ENCODE measurements around the gene CALHM2.

The CALHM2 gene

DNA sequence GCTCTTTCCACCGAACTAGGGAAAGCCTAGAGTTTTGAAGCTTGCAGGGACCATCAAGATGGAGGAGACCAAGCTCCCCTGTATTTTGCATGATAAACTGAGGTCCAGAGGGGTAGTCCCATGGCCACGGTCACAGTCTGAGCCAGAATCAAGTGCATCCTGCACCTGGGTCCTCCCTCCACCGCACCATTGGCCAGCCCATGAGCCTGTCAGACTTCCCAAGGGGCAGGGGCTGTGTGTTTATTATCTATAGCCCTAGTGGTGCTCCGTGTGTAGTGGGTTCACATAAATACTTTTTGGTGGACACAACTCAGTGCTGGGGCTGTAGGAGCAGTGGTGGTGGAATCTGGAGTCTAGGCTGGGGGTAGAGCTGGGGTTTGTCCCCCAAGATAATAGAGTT is 23.3 kb upstream of the CALHM2 start:
- DNase-seq (ENCODE audit: low read depth), result no peak

DNA sequence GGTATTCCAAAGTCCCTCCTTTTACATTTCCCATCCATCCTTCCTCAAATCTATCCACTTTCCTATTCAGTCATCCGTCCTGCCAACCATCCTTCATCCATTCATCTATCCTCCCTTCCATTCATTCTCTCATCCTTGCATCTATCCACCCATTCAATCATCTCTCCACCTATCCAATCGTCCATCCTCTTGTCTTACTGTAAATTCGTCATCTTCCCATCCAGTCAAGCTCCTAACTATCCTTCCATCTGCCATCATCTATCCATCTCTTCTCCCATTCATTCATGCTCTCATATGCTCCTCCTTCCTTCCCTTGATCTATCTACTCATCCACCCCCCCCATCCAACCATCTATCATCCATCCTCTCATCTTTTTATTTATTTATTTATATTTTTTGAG is 21.9 kb upstream of the CALHM2 start:
- no peak for DNase-seq (ENCODE audit: low read depth)

DNA sequence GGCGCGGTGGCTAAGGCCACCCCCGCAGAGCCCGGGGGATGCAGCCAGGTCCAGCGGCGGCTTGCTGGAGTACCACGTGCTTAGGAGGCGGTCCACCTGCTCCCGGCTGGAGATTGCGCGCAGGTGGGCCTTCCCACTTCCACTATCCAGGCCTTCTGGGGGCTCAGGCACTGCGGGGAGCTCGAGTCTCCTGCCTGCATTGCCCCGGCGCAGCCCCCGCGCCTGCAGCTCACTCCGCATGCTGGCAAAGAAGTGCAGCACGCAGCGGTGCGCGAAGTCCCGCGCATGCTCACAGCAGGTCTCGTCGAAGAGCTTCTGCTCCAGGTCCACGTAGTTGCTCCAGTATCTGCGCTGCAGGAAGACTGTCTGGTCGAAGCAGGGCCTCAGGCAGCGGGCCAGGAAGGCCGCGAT is 21.1 kb upstream of the CALHM2 start:
- DNase-seq (ENCODE audit: low read depth), result no peak

DNA sequence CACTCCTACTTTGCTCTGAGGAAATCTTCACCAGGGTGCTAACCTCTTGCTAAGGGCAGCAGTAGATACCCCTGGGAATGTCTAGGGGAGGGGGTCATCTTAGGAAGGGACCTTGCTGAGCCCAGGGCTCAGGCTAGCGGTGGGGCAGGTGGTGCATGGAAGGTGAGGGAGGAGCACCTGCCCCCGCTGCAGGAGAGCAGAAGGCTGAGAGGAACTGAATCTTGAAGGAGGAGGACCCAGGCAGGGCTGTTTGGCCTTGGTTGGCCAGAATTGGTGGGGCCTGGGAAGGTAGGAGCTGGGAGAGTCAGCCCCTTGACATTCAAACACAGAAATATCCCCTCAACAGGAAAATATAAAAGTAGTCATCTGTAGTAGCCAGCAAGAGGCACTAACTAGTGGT is 19.8 kb upstream of the CALHM2 start:
- DNase-seq (ENCODE audit: low read depth), result no peak

DNA sequence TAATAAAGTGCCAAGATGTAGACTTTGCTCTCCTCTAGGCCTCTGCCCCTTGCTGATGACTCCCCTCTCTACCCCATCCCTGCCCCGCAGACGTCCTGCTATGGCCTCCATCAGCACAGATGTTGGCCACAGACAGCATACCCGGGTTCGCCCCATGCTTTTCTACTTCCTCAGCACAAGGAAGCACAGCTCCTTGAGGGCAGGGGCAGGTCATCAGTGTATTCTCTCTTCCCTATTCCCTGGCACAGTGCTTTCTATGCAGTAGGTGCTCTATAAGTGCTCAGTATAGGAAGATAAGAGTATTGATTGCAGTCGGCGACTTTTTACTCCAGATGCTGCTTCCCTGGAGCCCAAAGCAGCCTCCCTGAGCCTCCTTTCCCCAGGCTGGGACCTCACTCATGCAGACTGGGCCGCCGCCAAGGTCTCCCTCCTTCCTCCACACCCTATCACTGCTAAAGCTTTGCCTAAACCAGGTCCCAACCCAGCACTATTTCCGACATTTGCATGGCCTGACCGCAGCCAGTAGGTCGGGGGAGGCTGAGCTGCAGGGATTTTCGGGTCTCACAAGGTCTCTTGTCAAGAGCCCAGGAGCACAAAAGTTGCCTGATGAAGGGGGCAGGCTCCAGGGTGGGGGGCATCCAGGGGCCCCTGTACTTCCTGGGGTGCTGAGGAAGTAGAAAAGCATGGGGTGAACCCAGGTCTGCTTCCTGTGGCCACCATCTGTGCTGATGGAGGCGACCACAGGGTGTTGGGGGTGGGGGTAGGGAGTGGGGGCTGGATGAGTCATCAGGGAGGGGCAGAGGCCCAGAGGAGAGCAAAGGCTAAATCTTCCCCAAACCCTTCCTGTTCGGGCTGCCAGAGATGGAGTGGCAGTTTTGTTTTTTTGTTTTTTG is 18.8 kb upstream of the CALHM2 start:
- peak; percentile 71 for DNase-seq (ENCODE audit: low read depth)

DNA sequence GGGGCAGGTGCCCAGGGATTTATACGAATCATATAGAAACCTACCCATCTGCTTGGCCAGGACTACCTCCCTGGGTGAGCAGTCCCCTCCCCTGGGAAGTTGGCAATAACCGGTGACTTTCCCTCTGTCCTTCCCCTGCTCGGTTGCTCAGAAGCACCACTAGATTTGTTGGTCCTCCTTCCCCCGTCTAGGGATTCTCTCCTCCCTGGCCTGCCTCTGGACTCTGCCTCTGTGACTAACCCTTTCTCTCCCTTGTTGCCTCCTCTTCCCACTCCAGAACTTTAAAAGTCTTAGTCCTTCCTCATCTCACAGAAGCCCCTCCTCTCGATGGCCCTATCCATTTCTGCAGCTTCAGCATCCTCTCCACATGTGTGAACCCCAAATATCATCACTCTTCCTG is 17.0 kb upstream of the CALHM2 start:
- DNase-seq (ENCODE audit: low read depth), result no peak

DNA sequence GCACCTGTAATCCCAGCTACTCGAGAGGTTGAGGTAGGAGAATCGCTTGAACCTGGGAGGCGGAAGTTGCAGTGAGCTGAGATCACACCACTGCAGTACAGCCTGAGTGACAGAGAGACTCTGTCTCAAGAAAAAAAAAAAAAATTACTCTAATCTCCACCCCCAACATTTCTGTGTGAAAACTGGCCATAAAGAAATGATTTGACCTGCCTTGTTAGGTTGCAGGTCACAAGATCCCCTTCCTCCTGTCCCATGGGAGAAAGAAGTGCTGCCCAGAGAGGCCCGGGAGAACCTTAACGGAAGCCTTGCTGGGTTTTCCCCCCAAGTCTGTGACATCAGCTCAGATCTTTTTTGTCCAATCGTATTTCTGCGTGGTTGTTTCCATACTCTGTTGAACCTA is 15.2 kb upstream of the CALHM2 start:
- no peak for DNase-seq (ENCODE audit: low read depth)

DNA sequence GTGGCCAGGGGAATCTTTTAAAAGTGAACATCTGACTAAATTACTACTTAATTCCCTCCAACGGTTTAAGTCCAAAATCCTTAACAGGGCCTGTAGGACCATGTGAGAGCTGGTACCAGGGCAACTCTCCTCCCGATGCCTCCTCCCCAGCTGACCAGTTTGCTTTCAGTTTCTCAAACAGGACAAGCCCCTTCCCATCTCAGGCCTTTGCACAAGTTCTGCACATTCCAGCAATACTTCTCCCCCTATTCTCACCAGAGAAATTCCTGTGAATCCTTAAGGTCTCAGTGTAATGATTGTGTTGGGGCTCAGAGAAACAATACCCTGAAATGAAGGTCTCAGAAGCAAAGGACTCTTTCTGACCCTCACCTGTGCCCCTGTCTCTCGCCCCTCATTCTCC is 14.6 kb upstream of the CALHM2 start:
- DNase-seq (ENCODE audit: low read depth), result no peak

DNA sequence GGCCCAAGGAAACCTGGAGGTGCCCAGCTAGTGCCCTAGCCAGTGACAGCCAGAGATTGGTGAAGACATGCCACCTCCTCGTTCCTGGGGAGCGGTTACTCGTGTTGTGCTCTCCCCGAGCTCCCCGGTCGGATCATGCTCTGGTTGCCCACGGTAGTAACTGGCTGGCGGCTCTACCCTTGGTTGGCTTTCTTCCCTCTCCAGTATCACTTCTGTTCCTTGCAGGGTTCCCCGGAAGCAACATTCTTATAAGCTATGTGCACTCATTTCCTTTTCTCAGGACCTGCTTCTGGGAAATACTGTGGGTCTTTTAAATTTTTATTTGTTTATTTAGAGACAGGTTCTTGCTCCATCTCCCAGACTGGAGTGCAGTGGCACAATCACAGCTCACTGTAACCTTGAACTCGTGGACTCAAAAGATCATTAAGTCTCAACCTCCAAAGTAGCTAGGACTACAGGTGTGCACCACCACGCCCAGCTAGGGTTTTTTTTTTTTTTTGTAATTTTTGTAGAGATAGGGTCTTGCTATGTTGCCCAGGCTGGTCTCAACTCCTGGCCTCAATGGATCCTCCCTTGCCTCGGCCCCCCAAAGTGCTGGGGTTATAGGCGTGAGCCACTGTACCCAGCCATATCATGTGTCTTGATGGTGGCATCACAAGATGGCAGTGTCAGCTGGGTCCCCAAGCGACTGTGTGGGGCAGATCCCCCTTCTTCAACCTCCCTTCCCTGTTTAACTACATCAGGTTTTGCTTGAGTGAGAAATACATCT is 13.4 kb upstream of the CALHM2 start:
- DNase-seq (ENCODE audit: low read depth), result no peak

DNA sequence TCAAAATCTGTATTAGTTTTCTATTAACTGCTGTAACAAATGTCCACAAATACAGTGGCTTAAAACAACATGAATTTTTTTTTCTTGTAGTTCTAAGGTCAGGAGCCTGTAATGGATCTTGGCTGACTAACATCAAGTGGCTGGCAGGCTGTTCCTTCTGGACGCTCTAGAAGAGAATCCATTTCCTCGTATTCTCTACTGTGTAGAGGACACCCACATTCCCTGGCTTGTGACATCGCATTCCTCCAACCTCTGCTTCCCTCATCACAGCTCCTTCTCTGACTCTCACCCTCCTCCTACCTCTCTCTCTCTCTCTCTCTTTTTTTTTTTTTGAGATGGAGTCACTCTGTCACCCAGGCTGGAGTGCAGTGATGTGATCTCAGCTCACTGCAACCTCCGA is 11.3 kb upstream of the CALHM2 start:
- no peak for DNase-seq (ENCODE audit: low read depth)

DNA sequence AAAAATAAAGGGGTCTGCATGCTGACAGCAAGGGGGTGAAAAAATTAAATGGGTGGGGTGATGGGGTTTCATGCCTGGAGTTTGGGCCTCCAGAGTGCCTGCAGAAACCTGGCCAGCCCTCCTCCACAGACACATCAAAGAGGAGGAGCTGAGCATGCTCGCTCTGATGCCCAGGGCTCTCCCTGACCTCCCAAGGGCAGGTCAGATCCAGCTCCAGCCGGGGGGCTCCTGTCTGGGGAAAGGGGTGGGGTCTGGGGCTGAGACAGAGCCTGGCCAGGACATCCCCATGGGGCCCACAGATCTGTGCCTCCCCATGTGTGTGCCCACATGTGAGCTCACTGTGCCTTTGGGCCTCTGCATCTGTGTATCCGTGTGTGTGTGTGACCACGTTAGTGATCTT is 7.4 kb upstream of the CALHM2 start:
- DNase-seq (ENCODE audit: low read depth), result no peak

DNA sequence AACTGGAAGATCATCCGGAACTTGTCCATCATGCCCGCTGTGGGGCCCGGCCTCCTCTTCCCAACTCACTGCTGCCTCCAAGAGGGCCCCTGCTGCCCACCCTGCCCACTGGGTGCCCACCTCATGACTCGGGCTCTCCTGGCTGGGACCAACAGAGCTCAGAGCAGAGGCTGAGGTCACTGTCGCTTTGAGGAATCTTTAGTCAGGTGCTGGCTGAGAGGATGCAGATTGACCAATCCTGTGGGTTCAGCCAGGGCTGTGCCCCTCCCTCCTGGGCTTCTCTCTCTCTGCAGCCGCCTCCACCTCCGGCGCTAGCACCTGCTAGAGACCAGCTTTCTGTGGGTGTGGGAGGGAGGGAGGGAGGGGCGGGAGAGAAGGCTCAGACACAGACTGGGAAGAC is 6.5 kb upstream of the CALHM2 start, which contains the start of gene CALHM1:
CALHM1 (minus strand) TSS at position 181 of the 400 bp plus-strand sequence; CDS start at position 32, 149 bp downstream.
- DNase-seq (ENCODE audit: low read depth), result no peak

DNA sequence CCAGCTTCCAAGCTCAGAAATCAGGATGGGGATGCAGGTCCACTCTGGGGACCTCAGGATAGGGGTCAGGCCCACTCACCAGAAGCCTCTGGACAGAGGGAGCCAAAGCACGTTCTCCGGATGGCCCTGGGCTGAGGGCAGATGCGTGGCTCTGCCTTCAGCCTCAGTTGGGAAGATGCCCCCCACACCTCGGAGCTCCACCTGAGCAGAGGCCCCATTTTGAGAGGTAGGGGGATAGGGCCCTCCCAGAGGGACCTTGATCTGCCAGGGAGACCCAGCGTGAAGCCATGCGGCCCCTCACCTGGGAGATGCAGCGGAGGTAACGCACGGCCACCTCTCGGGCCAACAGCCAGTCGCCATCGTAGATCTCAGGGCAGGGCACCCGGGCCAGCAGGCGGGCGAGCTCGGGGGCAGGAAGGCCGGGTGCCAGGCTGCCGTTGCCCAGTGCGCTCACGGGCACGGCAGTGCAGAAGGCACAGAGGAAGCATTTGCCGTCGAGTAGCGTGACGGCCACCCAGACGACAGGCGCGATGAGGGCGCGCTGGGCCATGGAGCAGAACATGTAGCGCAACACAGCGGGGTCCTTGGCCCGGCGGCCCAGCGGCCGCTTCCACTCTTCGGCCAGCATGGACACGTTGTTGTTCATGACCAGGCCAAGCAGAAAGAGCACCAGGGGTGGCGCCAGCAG is 5.9 kb upstream of the CALHM2 start:
- DNase-seq (ENCODE audit: low read depth), result no peak

DNA sequence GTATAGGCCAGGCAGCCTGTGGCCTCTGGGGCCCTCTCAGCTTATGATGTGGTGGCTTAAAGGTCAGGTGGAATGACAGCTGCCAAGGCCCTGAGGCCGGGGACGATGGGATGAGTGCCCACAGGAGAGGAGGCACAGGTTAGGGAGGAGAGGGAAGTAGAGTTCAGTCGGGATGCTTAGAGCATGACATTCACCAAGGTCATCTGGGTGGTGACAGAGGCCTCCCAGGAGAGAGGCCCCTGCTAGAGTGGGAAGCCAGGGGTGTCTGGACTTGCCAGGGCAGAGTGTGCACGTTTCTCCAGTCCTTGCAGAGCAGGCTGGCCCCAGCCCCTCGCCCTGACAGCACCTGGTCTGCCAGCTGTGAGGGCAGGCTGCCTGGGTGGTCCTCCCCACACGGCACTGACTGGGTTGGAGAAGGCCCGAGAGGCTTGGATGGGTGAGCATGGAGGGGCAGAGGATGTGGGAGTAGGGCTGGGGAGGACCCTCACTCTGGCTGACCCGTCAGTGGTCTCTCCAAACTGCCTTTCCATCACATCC is 5.1 kb upstream of the CALHM2 start:
- DNase-seq (ENCODE audit: low read depth), result no peak

DNA sequence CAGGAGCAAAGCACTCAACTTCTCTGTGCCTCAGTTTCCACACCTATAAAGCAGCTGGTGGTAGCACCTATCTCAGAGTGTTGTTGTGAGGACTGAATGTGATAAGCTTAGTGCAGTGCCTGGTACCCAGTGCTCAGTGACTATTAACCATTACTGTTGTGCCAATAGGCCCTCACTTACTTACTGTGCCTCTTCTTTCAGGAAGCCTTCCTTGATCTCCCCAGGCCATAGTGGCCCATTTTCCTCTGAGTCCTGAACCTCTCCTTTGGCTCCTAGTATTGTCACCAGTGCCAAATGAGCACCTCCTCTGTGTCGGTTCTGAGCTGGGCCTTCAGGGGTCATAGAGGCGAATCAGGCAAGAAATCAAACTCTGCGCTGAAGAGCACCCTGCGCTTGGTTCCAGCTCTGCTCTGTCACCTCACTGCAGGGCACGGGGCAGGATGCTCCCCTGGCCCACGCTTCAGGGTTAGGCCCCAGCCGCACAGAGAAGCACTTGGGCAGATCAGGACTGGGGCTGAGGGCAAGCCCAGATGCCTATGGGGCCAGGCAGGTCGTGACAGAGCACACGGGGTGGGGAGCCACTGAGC is 4.0 kb upstream of the CALHM2 start:
- DNase-seq (ENCODE audit: low read depth), result no peak

DNA sequence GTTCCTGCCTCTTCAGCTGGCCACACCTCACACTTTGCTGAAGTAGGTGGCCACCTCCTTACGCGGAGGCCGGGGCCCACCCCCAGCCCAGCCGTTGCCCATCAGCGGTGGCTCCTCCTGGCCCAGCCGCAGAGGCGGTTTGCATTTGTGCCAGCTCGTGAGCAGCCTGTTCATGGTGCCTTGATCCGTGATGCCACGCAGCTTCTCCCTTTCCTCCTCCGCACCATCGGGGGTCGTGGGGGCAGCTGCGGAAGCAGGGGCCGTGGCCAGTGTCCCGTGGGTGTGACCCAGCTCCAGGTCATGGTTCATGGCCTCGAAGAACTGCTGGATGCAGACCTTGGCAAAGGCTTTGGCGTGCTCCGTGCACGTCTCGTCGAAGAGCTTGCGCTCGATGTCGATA is 3.1 kb upstream of the CALHM2 start:
- DNase-seq (ENCODE audit: low read depth), result no peak

DNA sequence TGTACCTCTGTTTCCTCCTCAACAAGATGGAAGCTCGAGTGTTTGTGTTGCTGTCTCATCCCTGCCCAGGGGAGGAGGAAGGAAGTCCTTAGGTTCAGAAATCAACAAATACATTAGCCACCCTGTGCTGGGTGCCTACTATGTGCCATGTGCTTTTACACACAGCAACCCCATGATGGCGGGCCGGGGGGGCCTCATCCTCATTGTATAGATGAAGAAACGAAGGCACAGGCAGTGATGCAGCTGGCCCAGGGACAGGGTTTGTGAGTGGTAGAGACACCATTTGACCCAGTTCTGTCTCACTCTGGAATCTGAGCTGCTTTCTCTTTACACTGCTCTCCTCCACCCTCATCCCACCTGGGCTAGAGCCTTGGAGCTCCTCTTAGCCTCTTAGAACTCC is 1.9 kb upstream of the CALHM2 start:
- DNase-seq (ENCODE audit: low read depth), result no peak

DNA sequence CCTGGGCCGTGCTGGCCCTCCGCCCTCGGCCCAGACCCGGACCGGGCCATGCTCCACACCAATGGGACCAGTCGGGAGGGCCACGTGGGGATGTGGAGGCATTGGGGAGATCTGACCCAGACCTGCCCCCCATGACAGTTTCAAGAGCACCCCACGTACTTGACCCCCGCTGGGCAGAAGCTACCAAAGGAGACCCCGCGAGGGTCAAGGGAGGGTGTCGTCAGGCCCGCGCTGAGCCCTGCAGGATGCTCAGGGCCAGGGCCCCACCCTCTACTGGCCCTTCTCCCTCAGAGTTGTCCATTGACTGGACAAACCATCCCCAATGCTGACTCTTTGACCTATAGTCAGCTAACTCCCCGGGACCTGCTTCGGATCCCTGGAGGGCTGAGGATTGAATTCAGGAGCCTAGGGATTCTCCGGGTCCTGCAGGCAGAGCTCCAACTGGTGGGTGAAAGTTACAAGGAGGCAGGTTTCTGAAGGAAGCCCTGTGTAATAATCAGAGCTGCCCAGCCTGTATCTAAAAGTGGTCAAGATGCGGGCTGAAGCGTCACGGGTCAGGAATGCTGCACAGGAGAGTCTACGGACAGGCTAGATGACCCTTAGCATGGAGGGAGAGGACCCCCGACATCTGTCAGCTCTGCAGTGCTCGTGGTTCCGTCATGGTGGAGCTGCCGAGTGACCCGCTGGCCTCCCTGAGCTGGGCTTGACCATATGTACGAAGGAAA is 498 bp upstream of the CALHM2 start:
- no peak for DNase-seq (ENCODE audit: low read depth)

DNA sequence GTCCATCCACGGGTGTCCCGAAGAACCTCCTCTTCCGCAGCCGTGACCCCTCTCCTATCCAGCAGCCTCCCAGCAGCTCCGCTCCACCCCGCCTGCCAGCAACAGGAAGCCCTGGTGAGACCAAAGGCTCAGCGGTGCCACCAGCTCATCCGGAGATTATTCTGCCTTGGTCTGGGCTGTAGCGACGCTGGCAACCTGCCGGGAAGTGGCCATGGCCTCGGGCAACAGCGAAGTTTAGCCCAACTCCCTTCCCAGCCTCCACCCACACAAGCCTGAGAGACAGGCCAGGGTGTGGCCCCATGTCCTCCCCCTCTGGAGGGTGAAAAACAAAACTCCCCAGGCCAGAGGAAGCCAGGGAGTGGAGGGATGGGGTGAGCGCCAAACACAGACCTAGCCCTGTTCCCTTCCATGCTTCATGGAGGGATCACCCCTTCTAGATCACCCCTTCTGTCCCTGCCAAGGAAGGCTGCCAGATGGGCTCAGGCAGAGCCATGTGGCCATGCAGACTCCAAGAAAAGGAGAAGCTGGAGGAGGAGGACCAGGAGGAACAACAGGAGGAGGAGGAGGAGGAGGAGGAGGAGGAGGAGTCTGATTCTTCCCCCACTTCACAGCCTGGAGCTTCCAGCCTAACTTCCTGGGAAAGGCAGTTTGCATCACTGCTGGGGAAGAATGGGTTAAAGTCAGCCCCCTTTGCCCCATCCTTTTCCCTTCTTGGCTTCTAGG is 918 bp downstream of the CALHM2 start:
- DNase-seq (ENCODE audit: low read depth), result peak; percentile 29

DNA sequence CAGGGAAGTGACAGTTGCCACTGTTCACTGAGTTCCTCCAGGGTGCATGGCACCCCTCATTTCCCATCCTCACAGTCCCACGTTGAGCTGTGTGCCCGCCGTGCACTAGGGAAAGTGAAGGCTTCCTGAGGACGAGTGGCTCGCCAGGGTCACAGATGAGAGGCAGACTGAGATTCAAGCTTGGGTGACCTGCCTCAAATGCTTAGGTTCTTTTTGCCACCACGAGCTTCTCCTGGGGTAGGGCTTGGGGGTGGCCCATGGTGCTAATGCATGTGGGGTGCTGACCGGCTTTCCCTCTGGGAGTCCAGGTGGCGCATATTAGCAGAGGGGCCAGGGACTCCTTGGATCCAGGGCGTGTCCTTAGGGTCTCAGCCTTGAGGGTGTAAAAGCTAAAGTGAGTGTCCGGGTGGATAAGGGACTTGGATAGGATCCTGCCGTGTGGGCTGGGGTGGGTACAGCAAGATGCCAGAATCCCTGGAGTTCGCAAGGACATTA is 1.9 kb downstream of the CALHM2 start:
- DNase-seq (ENCODE audit: low read depth), result no peak
